ENCODE measurements around the gene COL15A1. TPM values are rescaled to one million over a fixed set of nuclear protein-coding genes. Genes with fewer than 3 reads are reported as not detected.

Gene COL15A1
- total RNA-seq, 1 experiment from 2014 or later, result not detected

DNA sequence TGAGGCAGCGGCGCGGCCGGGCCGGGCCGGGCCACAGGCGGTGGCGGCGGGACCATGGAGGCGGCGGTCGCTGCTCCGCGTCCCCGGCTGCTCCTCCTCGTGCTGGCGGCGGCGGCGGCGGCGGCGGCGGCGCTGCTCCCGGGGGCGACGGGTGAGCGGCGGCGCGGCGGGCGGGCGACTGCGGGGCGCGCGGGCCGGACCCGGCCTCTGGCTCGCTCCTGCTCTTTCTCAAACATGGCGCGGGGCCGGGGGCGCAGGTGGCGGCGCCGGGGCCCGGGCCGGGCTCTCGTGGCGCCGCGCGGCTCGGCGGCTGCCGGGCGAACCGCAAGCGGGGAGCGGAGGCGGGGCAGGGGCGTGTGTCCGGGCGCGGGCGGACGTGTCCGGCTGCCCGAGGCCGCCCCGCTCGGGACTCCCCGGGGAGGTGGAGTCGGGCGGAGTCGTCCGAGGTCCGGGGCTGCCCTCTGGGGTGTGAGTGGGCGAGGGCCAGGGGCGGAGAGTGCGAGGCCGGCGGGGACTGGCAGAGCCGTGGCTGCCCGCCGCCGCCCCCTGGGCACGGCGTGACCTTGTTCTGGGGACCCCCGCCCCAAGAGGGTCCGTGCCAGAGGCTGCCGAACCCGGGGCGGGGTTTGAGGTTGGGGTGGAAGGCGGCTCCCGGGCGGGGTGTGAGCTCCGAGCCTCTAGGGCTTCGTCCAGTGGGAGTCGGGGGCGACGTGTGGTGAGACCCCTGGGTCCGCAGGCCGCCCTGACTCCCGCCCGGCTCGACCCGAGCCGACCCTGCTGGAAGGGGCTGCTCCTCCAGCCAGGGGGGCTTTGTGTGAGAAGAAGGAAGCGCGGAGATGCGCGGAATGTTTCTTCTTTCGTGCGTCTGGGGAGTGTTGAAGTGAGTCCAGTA is 161.7 kb downstream of the COL15A1 start:
- TF ChIP-seq, protein P1, sequence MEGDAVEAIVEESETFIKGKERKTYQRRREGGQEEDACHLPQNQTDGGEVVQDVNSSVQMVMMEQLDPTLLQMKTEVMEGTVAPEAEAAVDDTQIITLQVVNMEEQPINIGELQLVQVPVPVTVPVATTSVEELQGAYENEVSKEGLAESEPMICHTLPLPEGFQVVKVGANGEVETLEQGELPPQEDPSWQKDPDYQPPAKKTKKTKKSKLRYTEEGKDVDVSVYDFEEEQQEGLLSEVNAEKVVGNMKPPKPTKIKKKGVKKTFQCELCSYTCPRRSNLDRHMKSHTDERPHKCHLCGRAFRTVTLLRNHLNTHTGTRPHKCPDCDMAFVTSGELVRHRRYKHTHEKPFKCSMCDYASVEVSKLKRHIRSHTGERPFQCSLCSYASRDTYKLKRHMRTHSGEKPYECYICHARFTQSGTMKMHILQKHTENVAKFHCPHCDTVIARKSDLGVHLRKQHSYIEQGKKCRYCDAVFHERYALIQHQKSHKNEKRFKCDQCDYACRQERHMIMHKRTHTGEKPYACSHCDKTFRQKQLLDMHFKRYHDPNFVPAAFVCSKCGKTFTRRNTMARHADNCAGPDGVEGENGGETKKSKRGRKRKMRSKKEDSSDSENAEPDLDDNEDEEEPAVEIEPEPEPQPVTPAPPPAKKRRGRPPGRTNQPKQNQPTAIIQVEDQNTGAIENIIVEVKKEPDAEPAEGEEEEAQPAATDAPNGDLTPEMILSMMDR (IDR thresholded peaks at IDR 0.05; ENCODE audit: unreplicated experiment), result no peak
- Mint-ChIP-seq H3K4me1 (ENCODE audit: insufficient read depth, unreplicated experiment) (peaks cover 53% of the 10 kb centered on the region), H3K9me3 (ENCODE audit: unreplicated experiment) (no peaks in the 10 kb centered on the region), H3K27ac (ENCODE audit: low read depth, unreplicated experiment) (peak overlapping the region; percentile 88), H3K4me3 (ENCODE audit: unreplicated experiment) (peak overlapping the region; percentile 91), H3K27me3 (ENCODE audit: insufficient read depth, unreplicated experiment) (no peaks in the 10 kb centered on the region), H3K36me3 (ENCODE audit: insufficient read depth, unreplicated experiment) (no peaks in the 10 kb centered on the region)
- peak; percentile 72 for DNase-seq (ENCODE audit: unreplicated experiment)
- ChIA-PET POLR2A (interaction anchor here (0.6 to 3.4 kb wide), 17 partner anchors 9 to 1324 kb away, joined by 3 to 20 read pairs (median 4); partner anchors contain the start of genes ALG2 and SEC61B), CTCF (interaction anchor here (0.6 to 4.0 kb wide), 6 partner anchors 35 to 107 kb away, joined by 3 to 24 read pairs (median 4); no protein-coding TSS in a partner anchor)
- intact Hi-C loops (cut with micrococcal nuclease), result no loop called here
- BruUV-seq (replicated peaks), result no TSS peak

GRCh38 chr9:99106044-99106375 is 162.3 kb downstream of the COL15A1 start:
- peak overlapping the region; percentile 91 for H3K4me3 Mint-ChIP-seq (ENCODE audit: unreplicated experiment)
- TF ChIP-seq, protein P1 (IDR thresholded peaks at IDR 0.05; ENCODE audit: unreplicated experiment), result no peak
- H3K9me3 Mint-ChIP-seq (ENCODE audit: unreplicated experiment), result no peaks in the 10 kb centered on the region
- no TSS peak for BruUV-seq (replicated peaks)
- peak overlapping the region; percentile 88 for H3K27ac Mint-ChIP-seq (ENCODE audit: low read depth, unreplicated experiment)
- intact Hi-C loops (cut with micrococcal nuclease), result no loop called here
- no peak for DNase-seq (ENCODE audit: unreplicated experiment)
- H3K4me1 Mint-ChIP-seq (ENCODE audit: insufficient read depth, unreplicated experiment), result peaks cover 53% of the 10 kb centered on the region
- H3K27me3 Mint-ChIP-seq (ENCODE audit: insufficient read depth, unreplicated experiment), result no peaks in the 10 kb centered on the region
- no peaks in the 10 kb centered on the region for H3K36me3 Mint-ChIP-seq (ENCODE audit: insufficient read depth, unreplicated experiment)
- ChIA-PET POLR2A (interaction anchor here (0.6 to 3.4 kb wide), 10 partner anchors 8 to 146 kb away, joined by 3 to 20 read pairs (median 6); partner anchors contain the start of genes ALG2 and SEC61B), CTCF (interaction anchor here (0.6 to 4.0 kb wide), 6 partner anchors 9 to 106 kb away, joined by 3 to 24 read pairs (median 4); no protein-coding TSS in a partner anchor)

DNA sequence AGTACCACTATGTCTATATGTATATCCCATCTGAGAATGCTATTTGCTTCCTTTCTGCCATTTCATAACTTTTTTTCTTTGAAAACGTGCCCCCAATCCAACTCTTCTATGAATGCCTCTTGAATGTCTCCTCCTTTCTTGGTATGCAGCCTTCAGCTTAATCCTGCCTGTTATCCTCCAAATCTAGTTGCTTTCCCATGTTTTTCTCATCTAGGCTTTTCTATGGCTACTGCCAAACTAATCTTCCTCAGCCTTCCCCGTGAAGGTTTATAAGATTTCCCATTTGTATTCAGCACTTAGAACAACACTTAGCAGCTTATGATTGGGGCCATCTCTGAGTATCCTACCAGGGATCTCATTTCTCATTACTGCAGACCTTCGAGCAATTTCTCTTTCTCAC is 163.7 kb downstream of the COL15A1 start:
- no TSS peak for BruUV-seq (replicated peaks)
- DNase-seq (ENCODE audit: unreplicated experiment), result no peak
- CTCF ChIA-PET, result no interaction called here
- POLR2A ChIA-PET, result interaction anchor here (1.5 kb wide), 1 partner anchor 9 kb away, joined by 9 read pairs; no protein-coding TSS in a partner anchor
- H3K4me3 Mint-ChIP-seq (ENCODE audit: unreplicated experiment), result peak overlapping the region; percentile 11
- H3K36me3 Mint-ChIP-seq (ENCODE audit: insufficient read depth, unreplicated experiment), result no peaks in the 10 kb centered on the region
- TF ChIP-seq, protein P1 (IDR thresholded peaks at IDR 0.05; ENCODE audit: unreplicated experiment), result no peak
- intact Hi-C loops (cut with micrococcal nuclease), result no loop called here
- no peaks in the 10 kb centered on the region for H3K27me3 Mint-ChIP-seq (ENCODE audit: insufficient read depth, unreplicated experiment)
- H3K4me1 Mint-ChIP-seq (ENCODE audit: insufficient read depth, unreplicated experiment), result peaks cover 62% of the 10 kb centered on the region
- H3K27ac Mint-ChIP-seq (ENCODE audit: low read depth, unreplicated experiment), result no peak overlapping the region
- H3K9me3 Mint-ChIP-seq (ENCODE audit: unreplicated experiment), result no peaks in the 10 kb centered on the region

DNA sequence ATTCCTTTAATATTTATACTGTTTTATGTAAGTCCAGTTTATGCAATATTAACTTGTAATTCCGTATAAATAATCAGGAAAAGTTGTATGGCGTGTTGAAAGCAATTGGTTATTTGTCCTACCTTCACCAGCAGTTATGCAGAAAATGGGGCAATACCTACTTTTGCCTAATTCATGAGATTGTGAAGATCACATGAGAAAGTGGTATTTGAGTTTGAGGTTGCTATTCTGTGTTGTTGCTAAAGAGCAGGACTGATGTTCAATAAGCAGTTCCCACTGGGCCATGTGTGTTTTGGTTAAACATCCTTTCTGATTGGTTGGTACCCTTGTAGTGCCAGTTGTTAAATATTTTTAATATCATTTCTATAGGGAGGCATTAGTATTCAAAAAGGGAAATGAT is 164.4 kb downstream of the COL15A1 start:
- intact Hi-C loops (cut with micrococcal nuclease), result no loop called here
- Mint-ChIP-seq H3K27ac (ENCODE audit: low read depth, unreplicated experiment) (peak overlapping the region; percentile 78), H3K27me3 (ENCODE audit: insufficient read depth, unreplicated experiment) (no peaks in the 10 kb centered on the region), H3K36me3 (ENCODE audit: insufficient read depth, unreplicated experiment) (no peaks in the 10 kb centered on the region), H3K4me3 (ENCODE audit: unreplicated experiment) (no peak overlapping the region), H3K4me1 (ENCODE audit: insufficient read depth, unreplicated experiment) (peaks cover 66% of the 10 kb centered on the region), H3K9me3 (ENCODE audit: unreplicated experiment) (no peaks in the 10 kb centered on the region)
- no TSS peak for BruUV-seq (replicated peaks)
- TF ChIP-seq, protein P1 (IDR thresholded peaks at IDR 0.05; ENCODE audit: unreplicated experiment), result no peak
- DNase-seq (ENCODE audit: unreplicated experiment), result no peak
- POLR2A ChIA-PET, result no interaction called here
- CTCF ChIA-PET, result no interaction called here

Measured in MCF 10A (cell line).